Testis (tissue), 2 donors: ENCODE measurements around the gene MACROH2A1.

Experiments
- CTCF ChIP-seq, 3 experiments: fragments of 450-650 bp in 2 of 3; fragments of 200-600 bp in 1 of 3; sonication (generic) in 1 of 3; IDR thresholded peaks; one replicate each; pipeline ENCODE4 v1.5.1; 2016 to 2019; ENCODE audit warnings: antibody characterized with exemption in 3 of 3, mild to moderate bottlenecking in 2 of 3, moderate library complexity in 1 of 3
- POLR2A ChIP-seq: fragments of 450-650 bp; IDR thresholded peaks from one replicate; pipeline ENCODE4 v1.6.1; 2017; ENCODE audit warnings: antibody characterized with exemption, mild to moderate bottlenecking, moderate library complexity

GRCh38 chr5:135444881-135445280 lies 45.9 kb upstream of the MACROH2A1 start:
- TF ChIP-seq CTCF (IDR thresholded peaks at IDR 0.05) (no peak), POLR2A (no peak)
